ENCODE measurements around the gene CISH. TPM values are rescaled to one million over a fixed set of nuclear protein-coding genes. Genes with fewer than 3 reads are reported as not detected.

The CISH gene
- total RNA-seq, 1 experiment from 2014 or later = 0.26 TPM

DNA sequence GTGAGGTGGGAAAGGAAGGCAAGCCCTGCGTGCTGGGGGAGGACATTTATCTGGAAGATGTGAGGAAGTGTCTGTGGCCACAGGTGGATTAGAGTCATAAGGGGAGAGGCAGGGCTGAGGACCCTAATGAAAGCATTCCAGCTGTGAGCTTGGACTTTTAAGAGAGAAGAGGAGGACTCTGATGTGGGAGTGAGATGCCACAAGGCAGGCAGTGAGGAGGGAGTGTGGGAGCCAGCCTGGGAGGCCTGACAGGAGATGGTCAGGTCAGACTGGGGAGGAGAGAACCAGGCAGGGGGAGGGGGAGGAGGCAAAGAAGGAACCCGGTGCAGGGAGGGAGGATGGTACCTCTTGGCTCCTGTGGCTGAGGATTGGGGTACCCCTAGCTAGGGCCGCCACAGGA, 26.4 kb upstream of the CISH start:
- no peak for DNase-seq (ENCODE audit: unreplicated experiment)
- BruUV-seq (replicated peaks) = no TSS peak
- intact Hi-C loops (cut with micrococcal nuclease) = no loop called here
- Mint-ChIP-seq H3K27me3 (ENCODE audit: insufficient read depth, unreplicated experiment) (no peaks in the 10 kb centered on the region), H3K9me3 (ENCODE audit: unreplicated experiment) (no peaks in the 10 kb centered on the region), H3K27ac (ENCODE audit: low read depth, unreplicated experiment) (no peak overlapping the region), H3K4me1 (ENCODE audit: insufficient read depth, unreplicated experiment) (peaks cover 29% of the 10 kb centered on the region), H3K4me3 (ENCODE audit: unreplicated experiment) (no peak overlapping the region), H3K36me3 (ENCODE audit: insufficient read depth, unreplicated experiment) (peaks cover 16% of the 10 kb centered on the region)
- ChIA-PET CTCF (interaction anchor here (0.8 to 1.4 kb wide), 2 partner anchors 22 to 23 kb away, joined by 4 read pairs; no protein-coding TSS in a partner anchor), POLR2A (interaction anchor here (0.5 kb wide), 1 partner anchor 247 kb away, joined by 3 read pairs; no protein-coding TSS in a partner anchor)
- TF ChIP-seq, protein P1, sequence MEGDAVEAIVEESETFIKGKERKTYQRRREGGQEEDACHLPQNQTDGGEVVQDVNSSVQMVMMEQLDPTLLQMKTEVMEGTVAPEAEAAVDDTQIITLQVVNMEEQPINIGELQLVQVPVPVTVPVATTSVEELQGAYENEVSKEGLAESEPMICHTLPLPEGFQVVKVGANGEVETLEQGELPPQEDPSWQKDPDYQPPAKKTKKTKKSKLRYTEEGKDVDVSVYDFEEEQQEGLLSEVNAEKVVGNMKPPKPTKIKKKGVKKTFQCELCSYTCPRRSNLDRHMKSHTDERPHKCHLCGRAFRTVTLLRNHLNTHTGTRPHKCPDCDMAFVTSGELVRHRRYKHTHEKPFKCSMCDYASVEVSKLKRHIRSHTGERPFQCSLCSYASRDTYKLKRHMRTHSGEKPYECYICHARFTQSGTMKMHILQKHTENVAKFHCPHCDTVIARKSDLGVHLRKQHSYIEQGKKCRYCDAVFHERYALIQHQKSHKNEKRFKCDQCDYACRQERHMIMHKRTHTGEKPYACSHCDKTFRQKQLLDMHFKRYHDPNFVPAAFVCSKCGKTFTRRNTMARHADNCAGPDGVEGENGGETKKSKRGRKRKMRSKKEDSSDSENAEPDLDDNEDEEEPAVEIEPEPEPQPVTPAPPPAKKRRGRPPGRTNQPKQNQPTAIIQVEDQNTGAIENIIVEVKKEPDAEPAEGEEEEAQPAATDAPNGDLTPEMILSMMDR (IDR thresholded peaks at IDR 0.05; ENCODE audit: unreplicated experiment) = no peak

DNA sequence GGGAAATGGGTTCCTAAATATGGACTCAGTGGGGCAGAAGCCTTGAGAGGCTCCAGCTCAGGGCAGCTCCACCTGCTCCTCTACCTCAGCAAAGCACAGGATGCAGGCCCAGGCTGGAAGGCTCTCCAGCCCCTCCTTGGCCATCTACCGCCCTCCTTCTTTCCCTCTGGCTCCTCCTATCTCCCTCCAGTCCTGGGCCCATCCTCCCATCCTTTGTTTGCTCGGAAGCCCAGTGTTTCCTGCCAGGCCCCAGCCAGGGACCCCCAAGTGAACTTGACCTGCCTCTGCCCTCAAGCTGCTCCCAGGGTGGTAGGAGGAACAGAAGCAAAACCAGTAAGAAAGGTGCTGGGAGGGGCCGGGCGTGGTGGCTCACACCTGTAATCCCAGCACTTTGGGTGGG, 25.4 kb upstream of the CISH start:
- Mint-ChIP-seq H3K27me3 (ENCODE audit: insufficient read depth, unreplicated experiment) (no peaks in the 10 kb centered on the region), H3K27ac (ENCODE audit: low read depth, unreplicated experiment) (no peak overlapping the region), H3K4me3 (ENCODE audit: unreplicated experiment) (no peak overlapping the region), H3K4me1 (ENCODE audit: insufficient read depth, unreplicated experiment) (peaks cover 29% of the 10 kb centered on the region), H3K9me3 (ENCODE audit: unreplicated experiment) (no peaks in the 10 kb centered on the region), H3K36me3 (ENCODE audit: insufficient read depth, unreplicated experiment) (peaks cover 16% of the 10 kb centered on the region)
- CTCF ChIA-PET = interaction anchor here (0.6 to 1.4 kb wide), 4 partner anchors 15 to 1080 kb away, joined by 3 to 8 read pairs (median 4); no protein-coding TSS in a partner anchor
- no TSS peak for BruUV-seq (replicated peaks)
- no peak for DNase-seq (ENCODE audit: unreplicated experiment)
- POLR2A ChIA-PET = no interaction called here
- TF ChIP-seq, protein P1 (IDR thresholded peaks at IDR 0.05; ENCODE audit: unreplicated experiment) = no peak
- intact Hi-C loops (cut with micrococcal nuclease) = no loop called here

DNA sequence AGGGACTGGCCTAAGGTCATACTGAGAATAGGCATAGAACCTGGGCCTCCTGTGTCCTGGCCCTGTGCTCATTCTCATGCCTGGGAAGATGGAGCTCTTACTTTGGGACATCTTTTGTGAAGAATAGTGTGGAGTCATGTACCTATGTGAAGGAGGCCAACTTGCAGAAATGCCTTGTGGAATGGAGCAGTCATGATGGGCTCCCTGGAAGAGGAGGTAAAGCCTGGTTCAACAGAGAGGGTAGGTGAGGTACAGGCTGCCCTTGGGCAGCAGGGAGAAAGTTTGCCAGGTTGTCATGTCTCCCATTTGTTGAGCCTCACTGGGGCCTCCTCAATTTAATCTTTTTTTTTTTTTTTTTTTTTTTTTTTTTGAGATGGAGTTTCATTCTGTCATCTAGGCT, 23.5 kb upstream of the CISH start:
- TF ChIP-seq, protein P1 (IDR thresholded peaks at IDR 0.05; ENCODE audit: unreplicated experiment) = no peak
- no peaks in the 10 kb centered on the region for H3K9me3 Mint-ChIP-seq (ENCODE audit: unreplicated experiment)
- ChIA-PET POLR2A (no interaction called here), CTCF (interaction anchor here (0.5 to 2.0 kb wide), 4 partner anchors 18 to 53 kb away, joined by 3 to 9 read pairs (median 5); partner anchors contain the start of gene MAPKAPK3)
- no TSS peak for BruUV-seq (replicated peaks)
- no peak for DNase-seq (ENCODE audit: unreplicated experiment)
- no peaks in the 10 kb centered on the region for H3K27me3 Mint-ChIP-seq (ENCODE audit: insufficient read depth, unreplicated experiment)
- H3K4me3 Mint-ChIP-seq (ENCODE audit: unreplicated experiment) = no peak overlapping the region
- peaks cover 29% of the 10 kb centered on the region for H3K4me1 Mint-ChIP-seq (ENCODE audit: insufficient read depth, unreplicated experiment)
- no peak overlapping the region for H3K27ac Mint-ChIP-seq (ENCODE audit: low read depth, unreplicated experiment)
- H3K36me3 Mint-ChIP-seq (ENCODE audit: insufficient read depth, unreplicated experiment) = peaks cover 15% of the 10 kb centered on the region
- intact Hi-C loops (cut with micrococcal nuclease) = no loop called here

DNA sequence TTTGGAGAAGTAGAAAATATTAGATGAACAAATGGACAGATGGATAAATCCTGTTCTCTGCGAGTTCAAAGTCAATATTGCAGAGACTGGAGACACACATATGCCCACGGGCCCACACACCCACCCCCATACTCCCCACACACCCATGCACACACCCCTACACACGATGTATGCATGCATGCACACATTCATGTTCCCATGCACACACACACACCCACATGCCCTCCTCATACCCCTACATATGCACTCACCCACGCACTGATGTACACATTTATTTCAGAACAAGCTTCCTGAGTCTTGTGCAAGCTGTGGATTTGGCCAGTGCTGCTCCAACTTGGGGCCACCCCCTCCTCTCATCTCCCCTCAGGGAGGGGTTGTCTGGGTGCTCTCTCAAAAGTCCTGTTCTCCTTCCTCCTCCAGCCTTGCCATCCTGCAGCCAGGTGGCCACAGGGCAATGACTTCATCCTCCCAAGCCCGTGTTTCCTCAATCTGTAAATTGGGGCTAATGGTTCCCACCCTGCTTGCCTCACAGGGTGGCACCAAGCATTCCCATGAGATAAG, 21.7 kb upstream of the CISH start:
- TF ChIP-seq, protein P1 (IDR thresholded peaks at IDR 0.05; ENCODE audit: unreplicated experiment) = no peak
- no peak overlapping the region for H3K4me3 Mint-ChIP-seq (ENCODE audit: unreplicated experiment)
- no peak for DNase-seq (ENCODE audit: unreplicated experiment)
- BruUV-seq (replicated peaks) = no TSS peak
- ChIA-PET POLR2A (interaction anchor here (0.6 to 0.9 kb wide), 2 partner anchors 22 to 1192 kb away, joined by 3 to 4 read pairs; partner anchors contain the start of gene CISH), CTCF (interaction anchor here (0.7 to 1.0 kb wide), 3 partner anchors 10 to 91 kb away, joined by 3 read pairs; no protein-coding TSS in a partner anchor)
- H3K36me3 Mint-ChIP-seq (ENCODE audit: insufficient read depth, unreplicated experiment) = peaks cover 15% of the 10 kb centered on the region
- no peaks in the 10 kb centered on the region for H3K9me3 Mint-ChIP-seq (ENCODE audit: unreplicated experiment)
- no peaks in the 10 kb centered on the region for H3K27me3 Mint-ChIP-seq (ENCODE audit: insufficient read depth, unreplicated experiment)
- H3K4me1 Mint-ChIP-seq (ENCODE audit: insufficient read depth, unreplicated experiment) = peaks cover 22% of the 10 kb centered on the region
- intact Hi-C loops (cut with micrococcal nuclease) = no loop called here
- no peak overlapping the region for H3K27ac Mint-ChIP-seq (ENCODE audit: low read depth, unreplicated experiment)
